ENCODE measurements around the gene AKAP8. TPM values are rescaled to one million over a fixed set of nuclear protein-coding genes. Genes with fewer than 3 reads are reported as not detected.

AKAP8 gene
- total RNA-seq, 1 experiment from 2014 or later = 59.5 TPM

- peak; percentile 64 for DNase-seq
- H3K23me2 ChIP-seq (ENCODE audit: insufficient read length, low read depth, low read length, poor library complexity, severe bottlenecking) = peaks cover 9% of the 10 kb centered on the region
- H3K23ac ChIP-seq (ENCODE audit: insufficient read length, low read depth, low read length) = no peak within 1 kb of the TSS
- no peak within 1 kb of the TSS for H4K8ac ChIP-seq (replicated peaks; ENCODE audit: insufficient read length, low read depth, low read length)
- H4K20me1 ChIP-seq (ENCODE audit: control insufficient read depth, insufficient read depth, insufficient read length) = no peaks in the 10 kb centered on the region
- H3K18ac ChIP-seq (ENCODE audit: insufficient read length, low read depth, low read length) = peak within 1 kb of the TSS; percentile 93
- H2BK15ac ChIP-seq (ENCODE audit: low read depth, low read length) = no peak within 1 kb of the TSS
- no peak within 1 kb of the TSS for H4K5ac ChIP-seq (ENCODE audit: insufficient read length, low read depth, low read length)
- no peak within 1 kb of the TSS for H2BK12ac ChIP-seq (ENCODE audit: insufficient read length, low read depth, low read length)
- H4K91ac ChIP-seq (ENCODE audit: insufficient read length, low read depth, low read length) = no peak within 1 kb of the TSS
- TF ChIP-seq, protein P1, sequence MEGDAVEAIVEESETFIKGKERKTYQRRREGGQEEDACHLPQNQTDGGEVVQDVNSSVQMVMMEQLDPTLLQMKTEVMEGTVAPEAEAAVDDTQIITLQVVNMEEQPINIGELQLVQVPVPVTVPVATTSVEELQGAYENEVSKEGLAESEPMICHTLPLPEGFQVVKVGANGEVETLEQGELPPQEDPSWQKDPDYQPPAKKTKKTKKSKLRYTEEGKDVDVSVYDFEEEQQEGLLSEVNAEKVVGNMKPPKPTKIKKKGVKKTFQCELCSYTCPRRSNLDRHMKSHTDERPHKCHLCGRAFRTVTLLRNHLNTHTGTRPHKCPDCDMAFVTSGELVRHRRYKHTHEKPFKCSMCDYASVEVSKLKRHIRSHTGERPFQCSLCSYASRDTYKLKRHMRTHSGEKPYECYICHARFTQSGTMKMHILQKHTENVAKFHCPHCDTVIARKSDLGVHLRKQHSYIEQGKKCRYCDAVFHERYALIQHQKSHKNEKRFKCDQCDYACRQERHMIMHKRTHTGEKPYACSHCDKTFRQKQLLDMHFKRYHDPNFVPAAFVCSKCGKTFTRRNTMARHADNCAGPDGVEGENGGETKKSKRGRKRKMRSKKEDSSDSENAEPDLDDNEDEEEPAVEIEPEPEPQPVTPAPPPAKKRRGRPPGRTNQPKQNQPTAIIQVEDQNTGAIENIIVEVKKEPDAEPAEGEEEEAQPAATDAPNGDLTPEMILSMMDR (conservative IDR thresholded peaks at IDR 0.05) = no peak
- no peaks in the 10 kb centered on the region; the same call in 1 of the 2 replicates for H3K4me1 ChIP-seq (ENCODE audit: insufficient read depth, low read length)
- no peak within 1 kb of the TSS for H2AK5ac ChIP-seq (ENCODE audit: insufficient read length, low read length)
- no peak within 1 kb of the TSS for H2BK20ac ChIP-seq (ENCODE audit: low read depth, low read length, poor library complexity, severe bottlenecking)
- H3K27ac Mint-ChIP-seq = peak within 1 kb of the TSS; percentile 88 to 98 (median 98); a peak in 6 of 7 replicates
- H3K4me1 Mint-ChIP-seq = peaks cover 23 to 32% of the 10 kb centered on the region in 2 experiments
- no peak within 1 kb of the TSS for H2BK120ac ChIP-seq (ENCODE audit: low read depth, low read length, poor library complexity, severe bottlenecking)
- H2BK5ac ChIP-seq (ENCODE audit: insufficient read length, low read length) = no peak within 1 kb of the TSS
- no peaks in the 10 kb centered on the region for H3K9me3 ChIP-seq (ENCODE audit: control insufficient read depth, low read depth, low read length)
- H3K14ac ChIP-seq (ENCODE audit: insufficient read depth, low read length) = peak within 1 kb of the TSS; percentile 96
- peak within 1 kb of the TSS; percentile 50 for H2AFZ ChIP-seq (ENCODE audit: low read length)
- H3K79me1 ChIP-seq (ENCODE audit: insufficient read depth, low read depth, low read length, poor library complexity, severe bottlenecking) = no peaks in the 10 kb centered on the region
- H3K56ac ChIP-seq (ENCODE audit: insufficient read length, low read depth, low read length) = no peak within 1 kb of the TSS
- H3K27me3 ChIP-seq (ENCODE audit: insufficient read depth, low read length) = no peaks in the 10 kb centered on the region
- H3K4me2 ChIP-seq (ENCODE audit: insufficient read depth, insufficient read length, low read length) = peak within 1 kb of the TSS; percentile 88
- H3K27me3 Mint-ChIP-seq (ENCODE audit: low read depth) = no peaks in the 10 kb centered on the region
- H3K9me3 Mint-ChIP-seq = no peaks in the 10 kb centered on the region; a peak in 1 of 5 replicates
- no peak within 1 kb of the TSS for H3K4ac ChIP-seq (ENCODE audit: low read depth, low read length)
- peaks cover 35% of the 10 kb centered on the region for H3K79me2 ChIP-seq (ENCODE audit: insufficient read depth, low read length)
- peaks cover 6 to 22% (median 13%) of the 10 kb centered on the region in 3 experiments; a peak in 6 of 7 replicates for H3K36me3 Mint-ChIP-seq (ENCODE audit: insufficient read depth in 1 of 3, low read depth in 3 of 3)
- H3K27ac ChIP-seq (ENCODE audit: insufficient read length, low read depth, low read length) = peak within 1 kb of the TSS; percentile 3
- no peak within 1 kb of the TSS for H3T11ph ChIP-seq (ENCODE audit: low read length)
- H3K9ac ChIP-seq (ENCODE audit: extremely low read depth, insufficient read length, low read length) = peak within 1 kb of the TSS; percentile 92
- no CpG with 5 or more reads among the region's 81 CpGs for WGBS (ENCODE audit: extremely low coverage, insufficient read length, low lambda C conversion rate)
- peak within 1 kb of the TSS; percentile 96 to 99 for H3K4me3 Mint-ChIP-seq
Observed at GRCh38 chr19:15332311-15332996, 47.1 kb downstream of the AKAP8 start, which contains the start of gene BRD4. Gene BRD4 (minus strand): TSS chr19:15332539. CDS start chr19:15273099, 59,440 bp downstream.
